Neural cell (in vitro differentiated cells): ENCODE results near the gene SYNJ1. TPM values are rescaled to one million over a fixed set of nuclear protein-coding genes. Genes with fewer than 3 reads are reported as not detected.

Experiments used
- H2AFZ ChIP-seq: fragments of 200-600, 300-800 bp; sonication (generic), shearing (Covaris generic); 2 replicates; pipeline ENCODE4 v1.6.0; 2014; ENCODE audit warnings: low read depth, mild to moderate bottlenecking, antibody characterized with exemption, low read length, moderate library complexity
- H3F3A ChIP-seq: fragments of 200-600 bp; shearing (Covaris generic); 2 replicates; pipeline ENCODE4 v1.6.1; 2016; ENCODE audit warnings: mild to moderate bottlenecking, moderate library complexity, mixed read lengths, antibody characterized with exemption, low read length; ENCODE audit not compliant: insufficient read depth, poor library complexity, severe bottlenecking
- H3K27ac ChIP-seq: fragments of 200-600, 300-800 bp; sonication (generic), shearing (Covaris generic); 2 replicates; pipeline ENCODE4 v1.5.1; 2014; ENCODE audit warnings: mild to moderate bottlenecking, low read length, moderate library complexity
- H3K27me3 ChIP-seq: fragments of 300-800, 200-600 bp; sonication (generic), shearing (Covaris generic); 2 replicates; pipeline ENCODE4 v1.6.0; 2014; ENCODE audit warnings: mild to moderate bottlenecking, low read depth, low read length, moderate library complexity; ENCODE audit not compliant: insufficient read depth
- H3K36me3 ChIP-seq: fragments of 300-800, 200-600 bp; sonication (generic), shearing (Covaris generic); 2 replicates; pipeline ENCODE4 v1.5.1; 2014; ENCODE audit warnings: mild to moderate bottlenecking, antibody characterized with exemption, low read length, moderate library complexity; ENCODE audit not compliant: insufficient read depth
- H3K4me2 ChIP-seq: fragments of 300-800, 200-600 bp; sonication (generic), shearing (Covaris generic); 2 replicates; pipeline ENCODE4 v1.6.0; 2014; ENCODE audit warnings: mild to moderate bottlenecking, low read length
- H3K4me3 ChIP-seq: fragments of 300-800, 200-600 bp; sonication (generic), shearing (Covaris generic); 2 replicates; pipeline ENCODE4 v1.5.1; 2014; ENCODE audit warnings: mild to moderate bottlenecking, low read length, moderate library complexity
- H3K79me2 ChIP-seq: fragments of 200-600 bp; shearing (Covaris generic); replicated peaks from 2 replicates; pipeline ENCODE4 v1.6.0; 2014; ENCODE audit warnings: mild to moderate bottlenecking, low read length, moderate library complexity; ENCODE audit not compliant: insufficient read depth
- H3K9ac ChIP-seq: fragments of 300-800, 200-600 bp; sonication (generic), shearing (Covaris generic); 2 replicates; pipeline ENCODE4 v1.6.1; 2016; ENCODE audit warnings: mild to moderate bottlenecking, low read length, mixed read lengths
- H3K9me2 ChIP-seq: fragments of 200-600 bp; shearing (Covaris generic); 2 replicates; pipeline ENCODE4 v1.6.1; 2016; ENCODE audit warnings: mild to moderate bottlenecking, low read length, mixed read lengths; ENCODE audit not compliant: insufficient read depth
- H3K9me3 ChIP-seq: fragments of 200-600, 300-800 bp; sonication (generic), shearing (Covaris generic); 2 replicates; pipeline ENCODE4 v1.6.1; 2016; ENCODE audit warnings: mild to moderate bottlenecking, mixed run types, low read length, moderate library complexity, mixed read lengths
- H4K20me1 ChIP-seq: fragments of 200-600 bp; shearing (Covaris generic); 2 replicates; pipeline ENCODE4 v1.6.1; 2016; ENCODE audit warnings: mild to moderate bottlenecking, mixed run types; ENCODE audit not compliant: insufficient read depth
- EP300 ChIP-seq: fragments of 450-650 bp; conservative IDR thresholded peaks from 2 replicates; pipeline ENCODE4 v1.6.1; 2014; ENCODE audit warnings: antibody characterized with exemption, mild to moderate bottlenecking, moderate library complexity; ENCODE audit not compliant: poor library complexity, severe bottlenecking
- EZH2 ChIP-seq: fragments of 200-600, 300-800 bp; shearing (Covaris generic), sonication (generic); IDR thresholded peaks from 2 replicates; pipeline ENCODE4 v1.6.1; 2014; ENCODE audit warnings: antibody characterized with exemption, low read length, borderline replicate concordance, mild to moderate bottlenecking; ENCODE audit not compliant: insufficient read depth, poor library complexity, severe bottlenecking
- MXI1 ChIP-seq: fragments of 450-650 bp; conservative IDR thresholded peaks from 2 replicates; pipeline ENCODE4 v1.6.1; 2014; ENCODE audit warnings: antibody characterized with exemption, mild to moderate bottlenecking; ENCODE audit not compliant: poor library complexity, severe bottlenecking
- POLR2AphosphoS5 ChIP-seq: IDR thresholded peaks from 2 replicates; pipeline ENCODE4 v1.6.1; 2012
- RAD21 ChIP-seq: fragments of 450-650 bp; conservative IDR thresholded peaks from 2 replicates; pipeline ENCODE4 v1.6.1; 2014; ENCODE audit warnings: antibody characterized with exemption, mild to moderate bottlenecking, moderate library complexity
- SMC3 ChIP-seq: fragments of 450-650 bp; conservative IDR thresholded peaks from 2 replicates; pipeline ENCODE4 v1.6.1; 2014; ENCODE audit warnings: antibody characterized with exemption, mild to moderate bottlenecking, moderate library complexity; ENCODE audit not compliant: poor library complexity
- TAF1 ChIP-seq: IDR thresholded peaks from 2 replicates; pipeline ENCODE4 v1.6.1; 2012; ENCODE audit warnings: low read depth
- polyA plus RNA-seq: library from polyadenylated mRNA; depleted of rRNA; stranded (reverse); fragments of >200 nt; gene quantifications from 2 replicates; pipeline ENCODE4 v1.2.3, GENCODE V29; 2014
- TF ChIP-seq, protein P1 (sequence below): fragments of 450-650 bp; IDR thresholded peaks from 2 replicates; pipeline ENCODE4 v1.5.1; 2014; ENCODE audit warnings: antibody characterized with exemption, mild to moderate bottlenecking, moderate library complexity; ENCODE audit not compliant: poor library complexity, severe bottlenecking
- TF ChIP-seq, protein P2 (sequence below): IDR thresholded peaks from 2 replicates; pipeline ENCODE4 v1.6.1; 2012; ENCODE audit warnings: borderline replicate concordance

Gene SYNJ1
- polyA plus RNA-seq, 1 donor from 2014 or later = 24.1 TPM

DNA sequence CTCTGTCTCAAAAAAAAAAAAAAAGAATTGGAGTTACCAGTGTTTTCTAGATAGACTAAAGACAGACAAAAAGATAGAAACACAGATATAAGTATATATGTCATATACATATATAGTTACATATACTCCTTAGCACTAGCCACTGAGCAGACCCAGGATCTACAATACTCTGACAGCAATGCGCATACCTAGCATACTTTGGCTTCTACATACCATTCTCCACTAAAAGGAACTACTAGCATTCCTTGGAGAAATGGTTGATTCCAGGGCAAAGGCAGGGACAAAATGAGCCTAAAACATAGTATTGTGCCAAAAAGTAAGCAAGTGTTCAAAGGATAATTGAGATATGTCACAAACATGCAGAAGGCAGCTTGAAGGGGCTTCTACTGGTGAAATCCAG, 22.7 kb downstream of the SYNJ1 start:
- H3F3A ChIP-seq = no peaks in the 10 kb centered on the region
- no peaks in the 10 kb centered on the region for H4K20me1 ChIP-seq
- no peak overlapping the region for H3K27ac ChIP-seq
- H2AFZ ChIP-seq = no peak overlapping the region
- no peaks in the 10 kb centered on the region for H3K9me2 ChIP-seq
- no peaks in the 10 kb centered on the region for H3K9me3 ChIP-seq
- H3K79me2 ChIP-seq = peaks cover 6% of the 10 kb centered on the region
- H3K36me3 ChIP-seq = peaks cover 4% of the 10 kb centered on the region
- H3K4me3 ChIP-seq = no peak overlapping the region
- H3K9ac ChIP-seq = no peak overlapping the region
- TF ChIP-seq EZH2 = no peak
- H3K4me2 ChIP-seq = no peak overlapping the region
- H3K27me3 ChIP-seq = no peaks in the 10 kb centered on the region

DNA sequence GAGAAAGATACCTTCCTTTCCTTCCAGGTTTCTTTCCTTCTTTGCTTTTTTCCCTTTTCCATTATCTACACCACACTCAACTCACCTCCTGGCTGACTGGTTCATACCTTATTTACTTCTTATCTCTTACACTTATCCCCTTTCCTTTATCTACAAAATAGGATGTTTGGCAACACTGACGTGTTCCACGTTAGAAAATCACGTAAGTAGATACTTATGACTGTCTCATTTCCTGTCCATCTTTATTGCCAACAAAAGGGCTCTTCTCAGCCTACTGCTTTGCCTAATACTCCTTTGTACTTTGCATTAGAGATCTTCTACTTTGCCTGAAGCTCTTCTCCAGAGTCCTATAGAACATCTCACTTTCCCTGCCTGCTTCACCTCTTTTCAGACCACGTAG, 25.1 kb downstream of the SYNJ1 start:
- Histone ChIP-seq H3F3A (no peaks in the 10 kb centered on the region), H3K9ac (no peak overlapping the region), H2AFZ (no peak overlapping the region), H4K20me1 (no peaks in the 10 kb centered on the region), H3K36me3 (peaks cover 4% of the 10 kb centered on the region), H3K79me2 (peaks cover 6% of the 10 kb centered on the region), H3K27me3 (no peaks in the 10 kb centered on the region), H3K9me3 (no peaks in the 10 kb centered on the region), H3K4me2 (no peak overlapping the region), H3K4me3 (no peak overlapping the region), H3K9me2 (no peaks in the 10 kb centered on the region), H3K27ac (no peak overlapping the region)
- TF ChIP-seq TAF1 (no peak), EZH2 (no peak)

DNA sequence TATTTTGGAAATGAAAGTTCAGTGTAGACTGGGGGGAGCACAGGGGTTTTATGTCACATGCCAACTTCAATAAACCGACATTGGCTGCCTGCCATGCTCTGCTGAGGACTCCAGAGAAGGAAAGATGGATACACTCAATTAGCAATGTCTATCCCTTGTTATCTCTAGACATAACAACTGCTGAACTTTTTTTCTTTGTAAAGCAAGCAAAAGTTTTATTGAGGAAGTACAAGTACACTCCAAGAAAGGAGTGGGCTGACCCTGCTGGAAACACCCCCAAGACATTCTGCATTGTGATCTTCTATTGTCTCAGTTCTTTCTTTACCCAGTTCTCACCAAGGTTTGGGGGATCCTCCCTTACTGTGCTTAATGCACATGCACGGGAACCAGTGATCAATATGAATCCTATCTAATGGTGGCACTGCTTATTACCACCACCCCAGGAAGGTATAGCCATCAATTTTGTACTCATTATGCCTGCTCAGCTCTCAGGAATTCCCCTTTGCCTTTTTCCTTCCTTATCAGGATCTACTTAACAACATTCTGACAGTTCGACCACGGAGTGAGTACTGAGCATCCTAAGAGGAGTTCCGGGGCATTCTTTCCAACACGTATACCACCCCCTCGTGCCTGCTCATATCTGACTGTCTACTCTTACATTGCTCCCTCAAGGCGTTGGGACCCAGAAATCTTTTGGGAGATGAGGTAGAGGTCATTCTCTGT, 28.7 kb downstream of the SYNJ1 start:
- H3K27ac ChIP-seq = no peak overlapping the region
- peaks cover under 1% of the 10 kb centered on the region for H3K36me3 ChIP-seq
- H3K9ac ChIP-seq = no peak overlapping the region
- H3K27me3 ChIP-seq = no peaks in the 10 kb centered on the region
- no peak overlapping the region for H3K4me3 ChIP-seq
- H3K79me2 ChIP-seq = peaks cover 1% of the 10 kb centered on the region
- no peaks in the 10 kb centered on the region for H3K9me3 ChIP-seq
- no peak overlapping the region for H3K4me2 ChIP-seq
- TF ChIP-seq POLR2AphosphoS5 (no peak), SMC3 (no peak), EP300 (no peak), RAD21 (no peak), EZH2 (no peak), TAF1 (no peak), MXI1 (no peak)
- TF ChIP-seq, protein P1, sequence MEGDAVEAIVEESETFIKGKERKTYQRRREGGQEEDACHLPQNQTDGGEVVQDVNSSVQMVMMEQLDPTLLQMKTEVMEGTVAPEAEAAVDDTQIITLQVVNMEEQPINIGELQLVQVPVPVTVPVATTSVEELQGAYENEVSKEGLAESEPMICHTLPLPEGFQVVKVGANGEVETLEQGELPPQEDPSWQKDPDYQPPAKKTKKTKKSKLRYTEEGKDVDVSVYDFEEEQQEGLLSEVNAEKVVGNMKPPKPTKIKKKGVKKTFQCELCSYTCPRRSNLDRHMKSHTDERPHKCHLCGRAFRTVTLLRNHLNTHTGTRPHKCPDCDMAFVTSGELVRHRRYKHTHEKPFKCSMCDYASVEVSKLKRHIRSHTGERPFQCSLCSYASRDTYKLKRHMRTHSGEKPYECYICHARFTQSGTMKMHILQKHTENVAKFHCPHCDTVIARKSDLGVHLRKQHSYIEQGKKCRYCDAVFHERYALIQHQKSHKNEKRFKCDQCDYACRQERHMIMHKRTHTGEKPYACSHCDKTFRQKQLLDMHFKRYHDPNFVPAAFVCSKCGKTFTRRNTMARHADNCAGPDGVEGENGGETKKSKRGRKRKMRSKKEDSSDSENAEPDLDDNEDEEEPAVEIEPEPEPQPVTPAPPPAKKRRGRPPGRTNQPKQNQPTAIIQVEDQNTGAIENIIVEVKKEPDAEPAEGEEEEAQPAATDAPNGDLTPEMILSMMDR = no peak
- TF ChIP-seq, protein P2, sequence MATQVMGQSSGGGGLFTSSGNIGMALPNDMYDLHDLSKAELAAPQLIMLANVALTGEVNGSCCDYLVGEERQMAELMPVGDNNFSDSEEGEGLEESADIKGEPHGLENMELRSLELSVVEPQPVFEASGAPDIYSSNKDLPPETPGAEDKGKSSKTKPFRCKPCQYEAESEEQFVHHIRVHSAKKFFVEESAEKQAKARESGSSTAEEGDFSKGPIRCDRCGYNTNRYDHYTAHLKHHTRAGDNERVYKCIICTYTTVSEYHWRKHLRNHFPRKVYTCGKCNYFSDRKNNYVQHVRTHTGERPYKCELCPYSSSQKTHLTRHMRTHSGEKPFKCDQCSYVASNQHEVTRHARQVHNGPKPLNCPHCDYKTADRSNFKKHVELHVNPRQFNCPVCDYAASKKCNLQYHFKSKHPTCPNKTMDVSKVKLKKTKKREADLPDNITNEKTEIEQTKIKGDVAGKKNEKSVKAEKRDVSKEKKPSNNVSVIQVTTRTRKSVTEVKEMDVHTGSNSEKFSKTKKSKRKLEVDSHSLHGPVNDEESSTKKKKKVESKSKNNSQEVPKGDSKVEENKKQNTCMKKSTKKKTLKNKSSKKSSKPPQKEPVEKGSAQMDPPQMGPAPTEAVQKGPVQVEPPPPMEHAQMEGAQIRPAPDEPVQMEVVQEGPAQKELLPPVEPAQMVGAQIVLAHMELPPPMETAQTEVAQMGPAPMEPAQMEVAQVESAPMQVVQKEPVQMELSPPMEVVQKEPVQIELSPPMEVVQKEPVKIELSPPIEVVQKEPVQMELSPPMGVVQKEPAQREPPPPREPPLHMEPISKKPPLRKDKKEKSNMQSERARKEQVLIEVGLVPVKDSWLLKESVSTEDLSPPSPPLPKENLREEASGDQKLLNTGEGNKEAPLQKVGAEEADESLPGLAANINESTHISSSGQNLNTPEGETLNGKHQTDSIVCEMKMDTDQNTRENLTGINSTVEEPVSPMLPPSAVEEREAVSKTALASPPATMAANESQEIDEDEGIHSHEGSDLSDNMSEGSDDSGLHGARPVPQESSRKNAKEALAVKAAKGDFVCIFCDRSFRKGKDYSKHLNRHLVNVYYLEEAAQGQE = no peak
- no peaks in the 10 kb centered on the region for H3F3A ChIP-seq
- H2AFZ ChIP-seq = no peak overlapping the region
- no peaks in the 10 kb centered on the region for H3K9me2 ChIP-seq
- H4K20me1 ChIP-seq = no peaks in the 10 kb centered on the region
